Body of pancreas (tissue), 4 donors: Measurements from ENCODE around the gene IGSF21. TPM values are rescaled to one million over a fixed set of nuclear protein-coding genes. Genes with fewer than 3 reads are reported as not detected.

ENCODE experiments used
- ATAC-seq: fragments of 150-250 bp; one replicate; pipeline ENCODE4 v1.9.1; 2016
- DNase-seq, 4 donors: peaks; one replicate each; pipeline ENCODE4 v3.0.0-alpha.2; 2019
- H3K27ac ChIP-seq, 4 donors: fragments of 200-600 bp; sonication (generic); 1 replicate in 3 of 4; 2 replicates in 1 of 4; pipeline versions ENCODE4 v1.5.1 to v1.6.1; 2016 to 2019; ENCODE audit warnings: mild to moderate bottlenecking in 1 of 4, mixed read lengths in 1 of 4, moderate library complexity in 1 of 4
- H3K27me3 ChIP-seq, 2 donors: fragments of 200-600 bp; sonication (generic); one replicate each; pipeline ENCODE4 v1.6.0; 2016; ENCODE audit warnings: mild to moderate bottlenecking in 1 of 2
- H3K36me3 ChIP-seq, 2 donors: fragments of 200-600 bp; sonication (generic); replicated peaks in 1 of 2; 2 replicates each; pipeline ENCODE4 v1.5.1; 2016; ENCODE audit warnings: low read depth in 2 of 2; ENCODE audit not compliant: insufficient read depth in 1 of 2
- H3K4me1 ChIP-seq: fragments of 200-600 bp; sonication (generic); one replicate; pipeline ENCODE4 v1.6.0; 2016
- H3K4me3 ChIP-seq, 2 donors: fragments of 200-600 bp; sonication (generic); 1 replicate in 1 of 2; 2 replicates in 1 of 2; pipeline ENCODE4 v1.5.1; 2016 to 2019
- H3K9me3 ChIP-seq, 3 donors: fragments of 200-600 bp; sonication (generic); 1 replicate in 2 of 3; 2 replicates in 1 of 3; pipeline ENCODE4 v1.5.1; 2016
- POLR2A ChIP-seq, 3 donors: fragments of 450-650 bp; IDR thresholded peaks; one replicate each; pipeline ENCODE4 v1.6.1; 2016; ENCODE audit warnings: antibody characterized with exemption in 3 of 3, mild to moderate bottlenecking in 2 of 3
- WGBS, 2 donors: methylation state at CpG; one replicate each; pipeline ENCODE4 v1.1.5; 2017; 5-methylcytosine and 5-hydroxymethylcytosine counted together
- intact Hi-C: fragments of 100-400 bp; cut with DNase I; formaldehyde crosslinking; loops from one replicate; pipeline ENCODE4 v1.15.1; 2023
- total RNA-seq, 2 donors: library from RNA; depleted of rRNA; stranded (reverse); fragments of >200 nt; gene quantifications; one replicate each; pipeline ENCODE4 v1.1.0, GENCODE V29; 2016
- TF ChIP-seq, protein P1 (sequence below), 7 experiments: fragments of 450-650 bp in 4 of 7; fragments of 200-600 bp in 3 of 7; sonication (generic) in 3 of 7; IDR thresholded peaks; one replicate each; pipeline ENCODE4 v1.5.1; 2016 to 2019; ENCODE audit warnings: antibody characterized with exemption in 7 of 7

The IGSF21 gene
- total RNA-seq, 2 donors from 2014 or later = 0.33 to 2.1 TPM

DNA sequence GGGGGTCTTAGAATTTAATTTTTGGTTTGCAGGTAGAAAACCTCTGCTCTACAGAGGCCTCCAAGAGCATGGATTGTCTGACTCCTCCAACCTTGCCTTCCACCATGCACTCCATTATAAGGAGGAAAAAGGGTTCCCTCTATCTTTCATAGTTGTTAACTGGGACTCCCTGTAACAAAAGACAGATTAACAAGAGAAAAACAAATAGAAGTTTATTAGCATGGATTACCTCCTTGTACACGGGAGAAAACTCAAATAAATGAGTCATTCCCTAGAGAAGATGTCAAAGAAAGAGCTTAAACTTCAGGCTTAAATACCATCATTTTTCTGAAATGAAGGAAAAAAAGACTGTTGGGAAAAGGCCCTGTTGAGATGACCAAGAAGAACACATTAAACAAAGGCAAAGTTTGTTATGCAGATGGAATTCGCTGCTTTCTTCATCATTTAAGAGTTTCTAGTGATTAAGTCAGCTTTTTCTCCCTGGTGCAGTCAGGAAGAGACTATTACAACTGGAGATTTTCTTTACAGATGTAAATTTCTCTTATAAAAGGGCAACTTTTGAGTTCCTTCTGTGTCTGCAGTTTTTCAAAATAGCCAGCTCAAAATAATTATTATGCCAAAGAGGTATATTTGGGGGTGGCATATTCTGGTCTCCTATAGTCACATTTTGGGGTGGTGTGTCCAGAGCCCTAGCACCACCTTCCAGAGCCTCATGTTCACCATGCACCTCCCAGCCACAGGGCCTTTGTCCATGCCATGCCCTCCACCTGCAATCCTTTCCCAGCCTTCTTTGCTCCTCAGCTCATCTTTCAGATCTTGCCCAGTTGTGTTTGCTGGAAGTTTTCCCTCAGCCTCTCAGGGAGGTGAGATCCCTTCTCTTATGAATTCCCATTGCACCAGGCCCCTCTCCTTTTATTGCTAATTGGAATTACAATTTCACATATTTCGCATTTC, 310.0 kb downstream of the IGSF21 start:
- H3K9me3 ChIP-seq = peaks cover 0 to 5% (median 0%) of the 10 kb centered on the region in 3 donors

DNA sequence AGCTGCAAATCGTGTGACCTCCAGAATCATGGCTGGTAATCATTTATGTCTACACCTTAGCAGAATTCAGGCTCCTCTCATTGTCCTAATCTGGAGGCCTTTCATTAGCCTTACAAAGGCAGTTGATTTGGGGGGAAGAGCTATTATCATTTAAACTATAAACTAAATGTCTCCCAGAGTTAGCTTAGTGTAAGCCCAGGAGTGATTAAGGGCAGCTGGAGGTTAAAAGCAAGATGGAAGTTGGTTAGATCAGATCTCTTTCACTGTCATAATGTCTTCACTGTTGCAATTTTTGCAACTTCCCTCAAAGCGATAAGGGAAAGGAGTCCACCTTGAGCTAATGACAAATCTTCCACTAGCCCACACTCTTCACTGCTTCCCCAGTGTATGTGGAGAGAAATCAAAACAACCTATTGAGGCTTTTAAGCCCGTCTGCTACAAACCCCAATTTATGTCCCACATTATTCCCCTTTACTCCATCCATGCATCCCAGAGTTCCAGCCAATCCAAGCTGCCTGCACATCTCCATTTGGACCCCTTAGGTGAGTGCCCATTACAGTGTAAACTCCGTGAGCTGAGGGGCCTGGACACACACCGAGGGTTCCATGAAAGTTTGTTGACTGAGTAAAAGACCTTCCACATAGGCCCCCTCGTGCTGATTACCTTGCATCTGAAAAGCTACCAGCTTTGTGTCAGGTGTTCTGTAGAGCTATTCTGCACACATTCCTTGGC, 311.7 kb downstream of the IGSF21 start:
- Histone ChIP-seq H3K4me1 (no peaks in the 10 kb centered on the region), H3K36me3 (no peaks in the 10 kb centered on the region), H3K27me3 (no peaks in the 10 kb centered on the region), H3K4me3 (no peak overlapping the region), H3K9me3 (no peaks in the 10 kb centered on the region), H3K27ac (no peak overlapping the region)
- TF ChIP-seq, protein P1, sequence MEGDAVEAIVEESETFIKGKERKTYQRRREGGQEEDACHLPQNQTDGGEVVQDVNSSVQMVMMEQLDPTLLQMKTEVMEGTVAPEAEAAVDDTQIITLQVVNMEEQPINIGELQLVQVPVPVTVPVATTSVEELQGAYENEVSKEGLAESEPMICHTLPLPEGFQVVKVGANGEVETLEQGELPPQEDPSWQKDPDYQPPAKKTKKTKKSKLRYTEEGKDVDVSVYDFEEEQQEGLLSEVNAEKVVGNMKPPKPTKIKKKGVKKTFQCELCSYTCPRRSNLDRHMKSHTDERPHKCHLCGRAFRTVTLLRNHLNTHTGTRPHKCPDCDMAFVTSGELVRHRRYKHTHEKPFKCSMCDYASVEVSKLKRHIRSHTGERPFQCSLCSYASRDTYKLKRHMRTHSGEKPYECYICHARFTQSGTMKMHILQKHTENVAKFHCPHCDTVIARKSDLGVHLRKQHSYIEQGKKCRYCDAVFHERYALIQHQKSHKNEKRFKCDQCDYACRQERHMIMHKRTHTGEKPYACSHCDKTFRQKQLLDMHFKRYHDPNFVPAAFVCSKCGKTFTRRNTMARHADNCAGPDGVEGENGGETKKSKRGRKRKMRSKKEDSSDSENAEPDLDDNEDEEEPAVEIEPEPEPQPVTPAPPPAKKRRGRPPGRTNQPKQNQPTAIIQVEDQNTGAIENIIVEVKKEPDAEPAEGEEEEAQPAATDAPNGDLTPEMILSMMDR (IDR thresholded peaks at IDR 0.05) = no peak
- no peak for TF ChIP-seq POLR2A (IDR thresholded peaks at IDR 0.05)
- no peak for DNase-seq
- 56 to 67% methylated on average over 6 of the region's 6 CpGs for WGBS, 2 donors
- intact Hi-C loops = no loop called here
- ATAC-seq = no peak

More for the DNA sequence above, 310.0 kb downstream of the IGSF21 start:
- DNase-seq = no peak
- Histone ChIP-seq H3K4me1 (no peaks in the 10 kb centered on the region), H3K27me3 (no peaks in the 10 kb centered on the region), H3K27ac (no peak overlapping the region), H3K4me3 (no peak overlapping the region), H3K36me3 (no peaks in the 10 kb centered on the region)
- 62 to 66% methylated on average over 3 of the region's 3 CpGs for WGBS, 2 donors
- intact Hi-C loops = no loop called here
- TF ChIP-seq POLR2A (IDR thresholded peaks at IDR 0.05) = no peak
- TF ChIP-seq, protein P1 (IDR thresholded peaks at IDR 0.05) = no peak
- no peak for ATAC-seq

DNA sequence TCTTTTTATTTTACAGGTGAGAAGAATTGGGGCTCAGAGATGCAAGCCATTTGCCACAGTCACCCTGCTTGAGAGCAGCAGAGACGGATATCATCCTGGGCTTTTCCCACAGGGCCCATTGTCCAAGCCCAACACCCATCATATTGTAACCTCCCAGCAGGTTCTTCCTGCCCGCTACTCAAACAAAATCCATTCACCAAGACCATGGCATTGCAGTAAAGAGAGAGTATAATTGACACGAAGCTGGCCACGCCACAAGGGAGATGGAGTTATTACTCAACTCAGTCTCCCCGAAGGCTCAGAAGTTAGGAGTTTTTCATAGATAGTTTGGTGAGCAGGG, 312.2 kb downstream of the IGSF21 start:
- H3K9me3 ChIP-seq = no peaks in the 10 kb centered on the region
- ATAC-seq (no peak), DNase-seq (no peak)
- no peaks in the 10 kb centered on the region for H3K27me3 ChIP-seq
- intact Hi-C loops = no loop called here
- H3K4me1 ChIP-seq = no peaks in the 10 kb centered on the region
- 84 to 86% methylated on average over 5 of the region's 5 CpGs for WGBS, 2 donors
- no peak overlapping the region for H3K27ac ChIP-seq
- no peaks in the 10 kb centered on the region for H3K36me3 ChIP-seq
- TF ChIP-seq, protein P1 (IDR thresholded peaks at IDR 0.05) = no peak
- no peak for TF ChIP-seq POLR2A (IDR thresholded peaks at IDR 0.05)
- H3K4me3 ChIP-seq = no peak overlapping the region

- no peaks in the 10 kb centered on the region for H3K27me3 ChIP-seq
- no peak overlapping the region for H3K27ac ChIP-seq
- H3K9me3 ChIP-seq = no peaks in the 10 kb centered on the region
- no peak overlapping the region for H3K4me3 ChIP-seq
- intact Hi-C loops = no loop called here
- ATAC-seq (no peak), DNase-seq (no peak)
- no peak for TF ChIP-seq POLR2A (IDR thresholded peaks at IDR 0.05)
- TF ChIP-seq, protein P1 (IDR thresholded peaks at IDR 0.05) = no peak
- no peaks in the 10 kb centered on the region for H3K4me1 ChIP-seq
- WGBS, 2 donors = 73 to 75% methylated on average over 15 of the region's 15 CpGs
- H3K36me3 ChIP-seq = no peaks in the 10 kb centered on the region
These were observed 314.6 kb downstream of the IGSF21 start for GRCh38 chr1:18422076-18422777.
